H9 (cell line): ENCODE results near the gene RNF31. TPM values are rescaled to one million over a fixed set of nuclear protein-coding genes. Genes with fewer than 3 reads are reported as not detected.
A peak's percentile ranks its signal among the peaks of the same experiment; 100 is the strongest.
"Not testable (repeated sequence)": the region's sequence is repeated elsewhere in the genome, so short reads cannot be mapped to it uniquely, and the experiment has no call there.

Experiments
- DNase-seq: peaks from one replicate; pipeline ENCODE4 v3.0.0-alpha.2; 2017
- H2AFZ ChIP-seq: one replicate; pipeline ENCODE4 v1.6.1; 2013; ENCODE audit warnings: mild to moderate bottlenecking, low read length, control low read depth, moderate library complexity
- H2AK5ac ChIP-seq: 2 replicates; pipeline ENCODE4 v1.6.1; 2013; ENCODE audit warnings: low read length, control low read depth, mixed read lengths; ENCODE audit not compliant: insufficient read length
- H2BK120ac ChIP-seq: one replicate; pipeline ENCODE4 v1.6.1; 2013; ENCODE audit warnings: low read depth, mild to moderate bottlenecking, low read length, control low read depth, inconsistent platforms; ENCODE audit not compliant: poor library complexity, severe bottlenecking
- H2BK12ac ChIP-seq: 2 replicates; pipeline ENCODE4 v1.6.1; 2013; ENCODE audit warnings: low read length, control low read depth, mixed read lengths, low read depth; ENCODE audit not compliant: insufficient read length
- H2BK15ac ChIP-seq: 2 replicates; pipeline ENCODE4 v1.6.1; 2013; ENCODE audit warnings: low read depth, low read length, control low read depth
- H2BK20ac ChIP-seq: one replicate; pipeline ENCODE4 v1.6.1; 2013; ENCODE audit warnings: low read depth, mild to moderate bottlenecking, low read length, control low read depth, inconsistent platforms; ENCODE audit not compliant: poor library complexity, severe bottlenecking
- H2BK5ac ChIP-seq: 2 replicates; pipeline ENCODE4 v1.6.1; 2013; ENCODE audit warnings: low read length, control low read depth, mixed read lengths; ENCODE audit not compliant: insufficient read length
- H3K14ac ChIP-seq: 2 replicates; pipeline ENCODE4 v1.6.1; 2013; ENCODE audit warnings: low read length, control low read depth; ENCODE audit not compliant: insufficient read depth
- H3K18ac ChIP-seq: 2 replicates; pipeline ENCODE4 v1.6.1; 2013; ENCODE audit warnings: low read depth, mild to moderate bottlenecking, mixed read lengths, low read length, control low read depth; ENCODE audit not compliant: insufficient read length
- H3K23ac ChIP-seq: 2 replicates; pipeline ENCODE4 v1.6.1; 2013; ENCODE audit warnings: low read length, control low read depth, mixed read lengths, low read depth; ENCODE audit not compliant: insufficient read length
- H3K23me2 ChIP-seq: 2 replicates; pipeline ENCODE4 v1.6.1; 2013; ENCODE audit warnings: low read depth, mild to moderate bottlenecking, mixed read lengths, low read length, control low read depth; ENCODE audit not compliant: insufficient read length, poor library complexity, severe bottlenecking
- H3K27ac ChIP-seq: 2 replicates; pipeline ENCODE4 v1.5.1; 2013; ENCODE audit warnings: low read length, control low read depth, mixed read lengths, low read depth; ENCODE audit not compliant: insufficient read length
- H3K27me3 ChIP-seq: 2 replicates; pipeline ENCODE4 v1.6.1; 2013; ENCODE audit warnings: low read length, control low read depth, inconsistent platforms; ENCODE audit not compliant: insufficient read depth
- H3K4ac ChIP-seq: 2 replicates; pipeline ENCODE4 v1.6.1; 2013; ENCODE audit warnings: low read depth, mild to moderate bottlenecking, control low read depth, inconsistent platforms, low read length, moderate library complexity
- H3K4me1 ChIP-seq: 2 replicates; pipeline ENCODE4 v1.6.1; 2013; ENCODE audit warnings: low read length, control low read depth, inconsistent platforms; ENCODE audit not compliant: insufficient read depth
- H3K4me2 ChIP-seq: 2 replicates; pipeline ENCODE4 v1.6.1; 2013; ENCODE audit warnings: low read length, control low read depth, mixed read lengths; ENCODE audit not compliant: insufficient read length, insufficient read depth
- H3K56ac ChIP-seq: 2 replicates; pipeline ENCODE4 v1.6.1; 2013; ENCODE audit warnings: low read depth, mild to moderate bottlenecking, mixed read lengths, low read length, control low read depth; ENCODE audit not compliant: insufficient read length
- H3K79me1 ChIP-seq: 2 replicates; pipeline ENCODE4 v1.6.1; 2013; ENCODE audit warnings: low read depth, mild to moderate bottlenecking, moderate library complexity, low read length, control low read depth, inconsistent platforms; ENCODE audit not compliant: insufficient read depth, poor library complexity, severe bottlenecking
- H3K79me2 ChIP-seq: 2 replicates; pipeline ENCODE4 v1.6.1; 2013; ENCODE audit warnings: low read length, control low read depth, inconsistent platforms; ENCODE audit not compliant: insufficient read depth
- H3K9ac ChIP-seq: 2 replicates; pipeline ENCODE4 v1.6.1; 2013; ENCODE audit warnings: low read length, control low read depth, mixed read lengths; ENCODE audit not compliant: insufficient read length; ENCODE audit errors: extremely low read depth
- H3K9me3 ChIP-seq: one replicate; pipeline ENCODE4 v1.6.1; 2013; ENCODE audit warnings: low read depth, low read length, inconsistent platforms; ENCODE audit not compliant: control insufficient read depth
- H3T11ph ChIP-seq: one replicate; pipeline ENCODE4 v1.6.1; 2013; ENCODE audit warnings: mild to moderate bottlenecking, low read length, control low read depth, inconsistent platforms
- H4K20me1 ChIP-seq: one replicate; pipeline ENCODE4 v1.6.1; 2013; ENCODE audit not compliant: control insufficient read depth, insufficient read length, insufficient read depth
- H4K5ac ChIP-seq: 2 replicates; pipeline ENCODE4 v1.6.1; 2013; ENCODE audit warnings: low read depth, mild to moderate bottlenecking, mixed read lengths, low read length, control low read depth; ENCODE audit not compliant: insufficient read length
- H4K8ac ChIP-seq: replicated peaks from 2 replicates; pipeline ENCODE4 v1.6.1; 2013; ENCODE audit warnings: low read length, control low read depth, mixed read lengths, low read depth; ENCODE audit not compliant: insufficient read length
- H4K91ac ChIP-seq: 2 replicates; pipeline ENCODE4 v1.6.1; 2013; ENCODE audit warnings: low read depth, mild to moderate bottlenecking, moderate library complexity, mixed read lengths, low read length, control low read depth; ENCODE audit not compliant: insufficient read length
- H3K27ac Mint-ChIP-seq, 3 experiments: 2 replicates in 2 of 3; 3 replicates in 1 of 3; pipeline ENCODE4 v1.8.0; 2020 to 2021; ENCODE audit warnings: mixed read lengths in 3 of 3, mild to moderate bottlenecking in 1 of 3, moderate library complexity in 1 of 3
- H3K27me3 Mint-ChIP-seq: 2 replicates; pipeline ENCODE4 v1.8.0; 2021; ENCODE audit warnings: low read depth, mild to moderate bottlenecking, moderate library complexity, mixed read lengths
- H3K36me3 Mint-ChIP-seq, 3 experiments: 2 replicates in 2 of 3; 3 replicates in 1 of 3; pipeline ENCODE4 v1.8.0; 2020 to 2021; ENCODE audit warnings: low read depth in 3 of 3, mixed read lengths in 3 of 3; ENCODE audit not compliant: insufficient read depth in 1 of 3
- H3K4me1 Mint-ChIP-seq, 2 experiments: 2 replicates each; pipeline ENCODE4 v1.8.0; 2020; ENCODE audit warnings: mixed read lengths in 2 of 2
- H3K4me3 Mint-ChIP-seq, 2 experiments: 2 replicates in 1 of 2; 3 replicates in 1 of 2; pipeline ENCODE4 v1.8.0; 2020 to 2021; ENCODE audit warnings: mild to moderate bottlenecking in 2 of 2, mixed read lengths in 2 of 2, moderate library complexity in 1 of 2
- H3K9me3 Mint-ChIP-seq, 2 experiments: 2 replicates in 1 of 2; 3 replicates in 1 of 2; pipeline ENCODE4 v1.8.0; 2020; ENCODE audit warnings: mild to moderate bottlenecking in 2 of 2, mixed read lengths in 2 of 2, moderate library complexity in 1 of 2
- WGBS: extraction: QIAGEN DNeasy Blood & Tissue Kit; methylation state at CpG from one replicate; pipeline ENCODE4 v1.1.7; 2013; ENCODE audit warnings: missing lambda C conversion rate, low lambda C conversion rate, mixed read lengths; ENCODE audit not compliant: insufficient read length; ENCODE audit errors: extremely low coverage; 5-methylcytosine and 5-hydroxymethylcytosine counted together
- total RNA-seq: library from RNA; stranded (reverse); gene quantifications from 2 replicates; pipeline ENCODE4 v1.2.1, GENCODE V29; 2021
- TF ChIP-seq, protein P1 (sequence below): fragments of 200-600 bp; sonication (generic); conservative IDR thresholded peaks from 3 replicates; pipeline ENCODE4 v1.8.0; 2021; ENCODE audit warnings: antibody characterized with exemption, mild to moderate bottlenecking

RNF31 gene
- total RNA-seq, 1 experiment from 2014 or later = 87.3 TPM

DNA sequence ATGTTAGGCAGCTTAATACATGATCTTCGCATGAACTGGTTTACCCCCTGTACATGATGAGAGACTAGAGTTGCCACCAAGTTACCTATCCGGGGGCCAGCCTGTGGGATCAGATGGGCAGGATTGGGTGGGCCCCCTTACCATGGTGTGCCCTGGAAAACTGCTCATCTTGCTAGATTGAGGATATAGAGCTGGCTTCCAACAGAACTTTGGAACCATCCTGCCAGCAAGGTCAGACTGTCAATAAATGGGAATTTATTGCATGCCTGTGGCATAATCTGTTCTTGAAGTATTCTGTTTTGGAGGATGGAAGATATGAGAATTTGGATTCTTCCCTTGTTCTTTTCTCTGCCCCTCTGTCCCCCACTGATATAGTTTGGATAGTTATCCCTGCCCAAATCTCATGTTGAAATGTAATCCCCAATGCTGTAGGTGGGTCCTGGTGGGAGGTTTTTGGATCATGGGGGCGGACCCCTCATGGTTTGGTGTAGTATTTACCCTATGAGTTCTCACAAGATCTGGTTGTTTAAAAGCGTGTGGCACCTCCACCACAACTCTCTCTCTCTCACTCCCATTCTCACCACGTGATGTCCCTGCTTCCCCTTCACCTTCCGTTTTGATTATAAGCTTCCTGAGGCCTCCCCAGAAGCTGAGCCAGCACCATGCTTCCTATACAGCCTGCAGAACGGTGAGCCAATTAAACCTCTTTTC, 51.7 kb downstream of the RNF31 start:
- H3K4me2 ChIP-seq = no peak overlapping the region
- WGBS = no CpG with 5 or more reads among the region's 7 CpGs
- H2BK5ac ChIP-seq = no peak overlapping the region
- no peak overlapping the region for H3T11ph ChIP-seq
- H3K4ac ChIP-seq = no peak overlapping the region
- H2AK5ac ChIP-seq = no peak overlapping the region
- H3K23ac ChIP-seq = no peak overlapping the region
- peaks cover 5% of the 10 kb centered on the region; the same call in 1 of the 2 replicates for H3K4me1 ChIP-seq
- no peaks in the 10 kb centered on the region for H3K79me1 ChIP-seq
- no peak overlapping the region for H4K91ac ChIP-seq
- H3K4me1 Mint-ChIP-seq = peaks cover 42 to 51% of the 10 kb centered on the region in 2 experiments
- H4K5ac ChIP-seq = no peak overlapping the region
- H3K36me3 Mint-ChIP-seq = peaks cover 31 to 55% (median 53%) of the 10 kb centered on the region in 3 experiments
- H4K8ac ChIP-seq = no peak overlapping the region
- H3K4me3 Mint-ChIP-seq = 0 out of 5 replicates have a peak overlapping the region, but pooled peaks of 1 of the 2 experiments have one; percentile 15
- H3K56ac ChIP-seq = no peak overlapping the region
- no peak overlapping the region for H3K18ac ChIP-seq
- H2BK20ac ChIP-seq = no peak overlapping the region
- DNase-seq = no peak
- peaks cover 8 to 15% of the 10 kb centered on the region in 2 experiments for H3K9me3 Mint-ChIP-seq
- TF ChIP-seq, protein P1, sequence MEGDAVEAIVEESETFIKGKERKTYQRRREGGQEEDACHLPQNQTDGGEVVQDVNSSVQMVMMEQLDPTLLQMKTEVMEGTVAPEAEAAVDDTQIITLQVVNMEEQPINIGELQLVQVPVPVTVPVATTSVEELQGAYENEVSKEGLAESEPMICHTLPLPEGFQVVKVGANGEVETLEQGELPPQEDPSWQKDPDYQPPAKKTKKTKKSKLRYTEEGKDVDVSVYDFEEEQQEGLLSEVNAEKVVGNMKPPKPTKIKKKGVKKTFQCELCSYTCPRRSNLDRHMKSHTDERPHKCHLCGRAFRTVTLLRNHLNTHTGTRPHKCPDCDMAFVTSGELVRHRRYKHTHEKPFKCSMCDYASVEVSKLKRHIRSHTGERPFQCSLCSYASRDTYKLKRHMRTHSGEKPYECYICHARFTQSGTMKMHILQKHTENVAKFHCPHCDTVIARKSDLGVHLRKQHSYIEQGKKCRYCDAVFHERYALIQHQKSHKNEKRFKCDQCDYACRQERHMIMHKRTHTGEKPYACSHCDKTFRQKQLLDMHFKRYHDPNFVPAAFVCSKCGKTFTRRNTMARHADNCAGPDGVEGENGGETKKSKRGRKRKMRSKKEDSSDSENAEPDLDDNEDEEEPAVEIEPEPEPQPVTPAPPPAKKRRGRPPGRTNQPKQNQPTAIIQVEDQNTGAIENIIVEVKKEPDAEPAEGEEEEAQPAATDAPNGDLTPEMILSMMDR = no peak
- H3K79me2 ChIP-seq = no peaks in the 10 kb centered on the region
- H3K27me3 Mint-ChIP-seq = no peaks in the 10 kb centered on the region
- H3K27ac ChIP-seq = no peak overlapping the region
- no peaks in the 10 kb centered on the region for H3K27me3 ChIP-seq
- no peak overlapping the region for H3K14ac ChIP-seq
- no peak overlapping the region for H2BK120ac ChIP-seq
- no peak overlapping the region for H2BK15ac ChIP-seq
- H2BK12ac ChIP-seq = no peak overlapping the region
- peak overlapping the region in 2 of 3 experiments; percentile 81 to 92; a peak in 4 of 7 replicates for H3K27ac Mint-ChIP-seq
- H3K9ac ChIP-seq = no peak overlapping the region
- H2AFZ ChIP-seq = no peak overlapping the region
- H3K23me2 ChIP-seq = peaks cover 8% of the 10 kb centered on the region
- peaks cover 5% of the 10 kb centered on the region for H3K9me3 ChIP-seq
- H4K20me1 ChIP-seq = no peaks in the 10 kb centered on the region

DNA sequence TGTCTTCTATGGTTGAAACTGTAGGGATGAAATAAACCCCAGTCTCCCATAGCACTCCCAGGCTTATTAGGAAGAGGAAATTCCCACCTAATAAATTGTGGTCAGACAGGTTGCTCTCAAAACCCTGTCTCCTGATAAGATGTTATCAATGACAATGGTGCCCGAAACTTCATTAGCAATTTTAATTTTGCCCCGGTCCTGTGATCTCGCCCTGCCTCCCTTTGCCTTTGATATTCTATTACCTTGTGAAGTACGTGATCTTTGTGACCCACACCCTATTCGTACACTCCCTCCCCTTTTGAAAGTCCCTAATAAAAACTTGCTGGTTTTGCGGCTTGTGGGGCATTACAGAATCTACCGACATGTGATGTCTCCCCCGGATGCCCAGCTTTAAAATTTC, 55.2 kb downstream of the RNF31 start:
- H3K4ac ChIP-seq, H3K14ac ChIP-seq, H2BK120ac ChIP-seq, H4K20me1 ChIP-seq, H4K91ac ChIP-seq, H3K79me2 ChIP-seq, H3K18ac ChIP-seq, H2BK12ac ChIP-seq, H2AK5ac ChIP-seq, H3K27me3 ChIP-seq, H2BK15ac ChIP-seq, H3K27me3 Mint-ChIP-seq, H2AFZ ChIP-seq, H3K56ac ChIP-seq, H3K23ac ChIP-seq, H3K9me3 ChIP-seq, H3T11ph ChIP-seq, H4K5ac ChIP-seq, H3K79me1 ChIP-seq, H3K9ac ChIP-seq, H2BK20ac ChIP-seq, H3K4me1 ChIP-seq, H2BK5ac ChIP-seq, H4K8ac ChIP-seq, H3K23me2 ChIP-seq: not testable (repeated sequence)
- Mint-ChIP-seq H3K27ac (peak overlapping the region; percentile 94 to 98 (median 95)), H3K4me3 (peak overlapping the region; percentile 28 to 52), H3K9me3 (peaks cover 8 to 15% of the 10 kb centered on the region in 2 experiments), H3K36me3 (peaks cover 51 to 80% (median 77%) of the 10 kb centered on the region in 3 experiments), H3K4me1 (peaks cover 29 to 38% of the 10 kb centered on the region in 2 experiments)
- peak; percentile 52 for DNase-seq
- H3K27ac ChIP-seq = peak overlapping the region; percentile 89
- no CpG with 5 or more reads among the region's 8 CpGs for WGBS
- H3K4me2 ChIP-seq = peak overlapping the region; percentile 26
